Activated naive CD4-positive, alpha-beta T cell treated with anti-CD3 and anti-CD28 coated beads for 36 hours (primary cell): ENCODE measurements around the gene CLASP1. TPM values are rescaled to one million over a fixed set of nuclear protein-coding genes. Genes with fewer than 3 reads are reported as not detected.

Experiments used
- CTCF ChIA-PET: fragments of 350-600 bp; sonication (Branson Sonifier 250); formaldehyde crosslinking; loops from one replicate; lab custom pipeline; 2021; ENCODE audit warnings: antibody characterized with exemption; lab: Charles Lee
- DNase-seq: peaks from one replicate; pipeline ENCODE4 v3.0.0-alpha.2; 2020
- H3K27ac Mint-ChIP-seq: one replicate; pipeline ENCODE4 v1.8.0; 2021; ENCODE audit warnings: mild to moderate bottlenecking, mixed read lengths
- H3K27me3 Mint-ChIP-seq: one replicate; pipeline ENCODE4 v1.8.0; 2021; ENCODE audit warnings: low read depth, mixed read lengths
- H3K36me3 Mint-ChIP-seq: one replicate; pipeline ENCODE4 v1.8.0; 2021; ENCODE audit warnings: low read depth, mixed read lengths
- H3K4me1 Mint-ChIP-seq: one replicate; pipeline ENCODE4 v1.8.0; 2021; ENCODE audit warnings: low read depth, mixed read lengths
- H3K4me3 Mint-ChIP-seq: one replicate; pipeline ENCODE4 v1.8.0; 2021; ENCODE audit warnings: mild to moderate bottlenecking, moderate library complexity, mixed read lengths
- H3K9me3 Mint-ChIP-seq: one replicate; pipeline ENCODE4 v1.8.0; 2021; ENCODE audit warnings: mixed read lengths
- intact Hi-C: fragments of 100-400 bp; cut with micrococcal nuclease; formaldehyde crosslinking; loops from one replicate; pipeline ENCODE4 v1.15.1; 2023
- total RNA-seq, 2 experiments: library from RNA; stranded (reverse); gene quantifications; one replicate each; pipeline ENCODE4 v1.2.3, GENCODE V29; 2021

The CLASP1 gene
- total RNA-seq, 2 experiments from 2014 or later, result 47.3 to 51.5 TPM

- H3K27ac Mint-ChIP-seq, result no peak overlapping the region
- DNase-seq, result no peak
- intact Hi-C loops, result no loop called here
Observed at GRCh38 chr2:121524685-121525425, 124.4 kb downstream of the CLASP1 start.

GRCh38 chr2:121521359-121521758 lies 127.9 kb downstream of the CLASP1 start:
- Mint-ChIP-seq H3K27me3 (no peaks in the 10 kb centered on the region), H3K4me3 (no peak overlapping the region), H3K36me3 (peaks cover 31% of the 10 kb centered on the region), H3K4me1 (peaks cover 11% of the 10 kb centered on the region), H3K9me3 (no peaks in the 10 kb centered on the region), H3K27ac (no peak overlapping the region)
- intact Hi-C loops, result no loop called here
- CTCF ChIA-PET, result no interaction called here
- DNase-seq, result no peak

More at GRCh38 chr2:121524685-121525425, 124.4 kb downstream of the CLASP1 start:
- Mint-ChIP-seq H3K4me3 (no peak overlapping the region), H3K36me3 (peaks cover 34% of the 10 kb centered on the region), H3K9me3 (peaks cover 2% of the 10 kb centered on the region), H3K27me3 (no peaks in the 10 kb centered on the region), H3K4me1 (peaks cover 43% of the 10 kb centered on the region)
- CTCF ChIA-PET, result no interaction called here

GRCh38 chr2:121520641-121520994 lies 128.6 kb downstream of the CLASP1 start:
- peaks cover 4% of the 10 kb centered on the region for H3K4me1 Mint-ChIP-seq
- intact Hi-C loops, result no loop called here
- H3K27me3 Mint-ChIP-seq, result no peaks in the 10 kb centered on the region
- H3K36me3 Mint-ChIP-seq, result peaks cover 26% of the 10 kb centered on the region
- H3K9me3 Mint-ChIP-seq, result no peaks in the 10 kb centered on the region
- H3K27ac Mint-ChIP-seq, result no peak overlapping the region
- H3K4me3 Mint-ChIP-seq, result no peak overlapping the region
- no peak for DNase-seq
- CTCF ChIA-PET, result no interaction called here

GRCh38 chr2:121519732-121520640 lies 129.3 kb downstream of the CLASP1 start:
- no peak overlapping the region for H3K4me3 Mint-ChIP-seq
- no peaks in the 10 kb centered on the region for H3K27me3 Mint-ChIP-seq
- intact Hi-C loops, result no loop called here
- CTCF ChIA-PET, result no interaction called here
- no peak overlapping the region for H3K27ac Mint-ChIP-seq
- H3K4me1 Mint-ChIP-seq, result no peaks in the 10 kb centered on the region
- no peak for DNase-seq
- peaks cover 26% of the 10 kb centered on the region for H3K36me3 Mint-ChIP-seq
- H3K9me3 Mint-ChIP-seq, result no peaks in the 10 kb centered on the region

GRCh38 chr2:121519153-121519552 lies 130.1 kb downstream of the CLASP1 start:
- Mint-ChIP-seq H3K36me3 (peaks cover 27% of the 10 kb centered on the region), H3K4me1 (peaks cover 4% of the 10 kb centered on the region), H3K27ac (no peak overlapping the region), H3K27me3 (no peaks in the 10 kb centered on the region), H3K9me3 (no peaks in the 10 kb centered on the region), H3K4me3 (no peak overlapping the region)
- intact Hi-C loops, result no loop called here
- CTCF ChIA-PET, result interaction anchor here (0.6 kb wide), 1 partner anchor 16 kb away, joined by 3 read pairs; no protein-coding TSS in a partner anchor
- no peak for DNase-seq

- Mint-ChIP-seq H3K27ac (no peak overlapping the region), H3K4me1 (peaks cover 7% of the 10 kb centered on the region), H3K4me3 (no peak overlapping the region), H3K36me3 (peaks cover 36% of the 10 kb centered on the region), H3K27me3 (no peaks in the 10 kb centered on the region), H3K9me3 (no peaks in the 10 kb centered on the region)
- CTCF ChIA-PET, result interaction anchor here (0.7 kb wide), 1 partner anchor 303 kb away, joined by 3 read pairs; no protein-coding TSS in a partner anchor
- intact Hi-C loops, result no loop called here
- DNase-seq, result no peak
Observed at GRCh38 chr2:121513597-121514333, 135.5 kb downstream of the CLASP1 start.

GRCh38 chr2:121510857-121511256 lies 138.4 kb downstream of the CLASP1 start:
- no peak for DNase-seq
- H3K27me3 Mint-ChIP-seq, result no peaks in the 10 kb centered on the region
- no peaks in the 10 kb centered on the region for H3K9me3 Mint-ChIP-seq
- peaks cover 47% of the 10 kb centered on the region for H3K36me3 Mint-ChIP-seq
- H3K27ac Mint-ChIP-seq, result no peak overlapping the region
- H3K4me1 Mint-ChIP-seq, result peaks cover 7% of the 10 kb centered on the region
- intact Hi-C loops, result no loop called here
- no peak overlapping the region for H3K4me3 Mint-ChIP-seq
- CTCF ChIA-PET, result no interaction called here

GRCh38 chr2:121506621-121507020 lies 142.6 kb downstream of the CLASP1 start:
- Mint-ChIP-seq H3K36me3 (peaks cover 54% of the 10 kb centered on the region), H3K27ac (no peak overlapping the region), H3K9me3 (no peaks in the 10 kb centered on the region), H3K27me3 (no peaks in the 10 kb centered on the region), H3K4me3 (no peak overlapping the region), H3K4me1 (peaks cover 2% of the 10 kb centered on the region)
- DNase-seq, result no peak
- CTCF ChIA-PET, result no interaction called here
- intact Hi-C loops, result no loop called here

- intact Hi-C loops, result no loop called here
- no peak overlapping the region for H3K4me3 Mint-ChIP-seq
- CTCF ChIA-PET, result no interaction called here
- peaks cover 55% of the 10 kb centered on the region for H3K36me3 Mint-ChIP-seq
- no peak for DNase-seq
- H3K27me3 Mint-ChIP-seq, result no peaks in the 10 kb centered on the region
- H3K4me1 Mint-ChIP-seq, result peaks cover 4% of the 10 kb centered on the region
- H3K9me3 Mint-ChIP-seq, result no peaks in the 10 kb centered on the region
- no peak overlapping the region for H3K27ac Mint-ChIP-seq
Observed at GRCh38 chr2:121505986-121506586, 143.2 kb downstream of the CLASP1 start.

GRCh38 chr2:121505005-121505404 lies 144.3 kb downstream of the CLASP1 start:
- no peak for DNase-seq
- no peak overlapping the region for H3K4me3 Mint-ChIP-seq
- H3K27me3 Mint-ChIP-seq, result no peaks in the 10 kb centered on the region
- H3K4me1 Mint-ChIP-seq, result peaks cover 5% of the 10 kb centered on the region
- intact Hi-C loops, result no loop called here
- H3K36me3 Mint-ChIP-seq, result peaks cover 53% of the 10 kb centered on the region
- CTCF ChIA-PET, result interaction anchor here (0.6 kb wide), 1 partner anchor 51 kb away, joined by 3 read pairs; no protein-coding TSS in a partner anchor
- H3K27ac Mint-ChIP-seq, result no peak overlapping the region
- peaks cover 4% of the 10 kb centered on the region for H3K9me3 Mint-ChIP-seq

- H3K27ac Mint-ChIP-seq, result no peak overlapping the region
- DNase-seq, result no peak
- CTCF ChIA-PET, result interaction anchor here (0.6 kb wide), 1 partner anchor 51 kb away, joined by 3 read pairs; no protein-coding TSS in a partner anchor
- H3K4me1 Mint-ChIP-seq, result peaks cover 5% of the 10 kb centered on the region
- no peak overlapping the region for H3K4me3 Mint-ChIP-seq
- H3K36me3 Mint-ChIP-seq, result peaks cover 54% of the 10 kb centered on the region
- H3K9me3 Mint-ChIP-seq, result peaks cover 7% of the 10 kb centered on the region
- H3K27me3 Mint-ChIP-seq, result no peaks in the 10 kb centered on the region
- intact Hi-C loops, result no loop called here
Observed at GRCh38 chr2:121504316-121504715, 144.9 kb downstream of the CLASP1 start.

GRCh38 chr2:121502781-121503180 lies 146.5 kb downstream of the CLASP1 start:
- intact Hi-C loops, result no loop called here
- CTCF ChIA-PET, result no interaction called here
- Mint-ChIP-seq H3K27me3 (no peaks in the 10 kb centered on the region), H3K27ac (no peak overlapping the region), H3K9me3 (peaks cover 7% of the 10 kb centered on the region), H3K36me3 (peaks cover 50% of the 10 kb centered on the region), H3K4me3 (no peak overlapping the region), H3K4me1 (peaks cover 11% of the 10 kb centered on the region)
- DNase-seq, result no peak
